DOHH2 (cell line): Measurements from ENCODE around the gene DBX1.

Experiments used
- H3F3A ChIP-seq: fragments of 200-600 bp; sonication (generic), shearing (Covaris generic); 2 replicates; pipeline ENCODE4 v1.6.0; 2016; ENCODE audit warnings: antibody characterized with exemption, mild to moderate bottlenecking; ENCODE audit not compliant: control insufficient read depth, insufficient read depth
- H3K27ac ChIP-seq: fragments of 200-600 bp; sonication (generic); 2 replicates; pipeline ENCODE4 v1.5.1; 2014; ENCODE audit warnings: low read depth, mild to moderate bottlenecking, low read length, moderate library complexity
- H3K27me3 ChIP-seq: fragments of 200-600 bp; sonication (generic); 2 replicates; pipeline ENCODE4 v1.6.1; 2014; ENCODE audit warnings: mild to moderate bottlenecking, low read length, mixed read lengths; ENCODE audit not compliant: control insufficient read depth
- H3K36me3 ChIP-seq: fragments of 200-600 bp; sonication (generic); 2 replicates; pipeline ENCODE4 v1.6.1; 2014; ENCODE audit warnings: mild to moderate bottlenecking, low read length, moderate library complexity, mixed read lengths; ENCODE audit not compliant: control insufficient read depth
- H3K4me1 ChIP-seq: fragments of 200-600 bp; sonication (generic); 2 replicates; pipeline ENCODE4 v1.6.1; 2014; ENCODE audit warnings: mild to moderate bottlenecking, low read length, mixed read lengths; ENCODE audit not compliant: control insufficient read depth
- H3K4me2 ChIP-seq: fragments of 200-600 bp; sonication (generic); 2 replicates; pipeline ENCODE4 v1.6.0; 2014; ENCODE audit warnings: mild to moderate bottlenecking, low read length, moderate library complexity
- H3K4me3 ChIP-seq: fragments of 200-600 bp; sonication (generic); 2 replicates; pipeline ENCODE4 v1.5.1; 2014; ENCODE audit warnings: mild to moderate bottlenecking, low read length, mixed read lengths
- H3K79me2 ChIP-seq: fragments of 200-600 bp; sonication (generic); 2 replicates; pipeline ENCODE4 v1.6.1; 2014; ENCODE audit warnings: mild to moderate bottlenecking, low read length, mixed read lengths; ENCODE audit not compliant: control insufficient read depth
- H3K9me2 ChIP-seq: fragments of 200-600 bp; sonication (generic); replicated peaks from 2 replicates; pipeline ENCODE4 v1.6.1; 2014; ENCODE audit warnings: mild to moderate bottlenecking, low read length, mixed read lengths; ENCODE audit not compliant: control insufficient read depth
- H3K9me3 ChIP-seq: fragments of 200-600 bp; sonication (generic); 2 replicates; pipeline ENCODE4 v1.6.1; 2014; ENCODE audit warnings: antibody characterized with exemption, low read length, mixed read lengths; ENCODE audit not compliant: control insufficient read depth, insufficient read depth
- H4K20me1 ChIP-seq: fragments of 200-600 bp; sonication (generic); 2 replicates; pipeline ENCODE4 v1.6.0; 2014; ENCODE audit warnings: low read depth, mild to moderate bottlenecking, antibody characterized with exemption, low read length, moderate library complexity; ENCODE audit not compliant: control insufficient read depth, insufficient read depth
- EZH2phosphoT487 ChIP-seq: fragments of 200-600 bp; sonication (generic); IDR thresholded peaks from 2 replicates; pipeline ENCODE4 v1.6.1; 2017; ENCODE audit warnings: borderline replicate concordance, mild to moderate bottlenecking, antibody characterized with exemption, low read length, moderate library complexity, mixed read lengths
- TF ChIP-seq, protein P1 (sequence below): fragments of 200-600 bp; sonication (generic); IDR thresholded peaks from one replicate; pipeline ENCODE4 v1.5.1; 2014; ENCODE audit warnings: antibody characterized with exemption, mild to moderate bottlenecking, low read depth, low read length; ENCODE audit not compliant: poor library complexity, severe bottlenecking

DBX1 gene

DNA sequence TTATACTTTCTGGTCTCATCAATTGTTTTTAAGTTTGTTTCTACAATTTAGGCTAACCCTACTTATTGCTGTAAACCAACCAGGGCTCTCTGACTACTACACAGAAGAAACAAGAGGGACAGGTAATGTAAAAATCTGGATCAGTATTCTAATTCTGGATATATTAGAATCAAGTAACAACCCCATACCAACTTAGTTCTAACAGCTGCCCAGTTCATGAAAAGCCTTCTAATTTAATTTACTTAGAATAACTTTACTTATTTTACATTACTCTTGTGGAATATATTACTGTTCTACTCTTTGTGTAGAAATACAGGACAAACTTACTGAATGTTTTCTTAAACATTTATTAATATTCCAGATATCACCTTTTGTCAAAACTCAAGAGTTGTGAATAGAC lies 45.5 kb upstream of the DBX1 start:
- H3K79me2 ChIP-seq, result no peaks in the 10 kb centered on the region
- H3K27me3 ChIP-seq, result peaks cover 3% of the 10 kb centered on the region; the same call in 1 of the 2 replicates
- H3K9me2 ChIP-seq, result no peaks in the 10 kb centered on the region
- no peaks in the 10 kb centered on the region for H3K9me3 ChIP-seq
- H3K4me3 ChIP-seq, result no peak overlapping the region
- H3K27ac ChIP-seq, result no peak overlapping the region
- no peak overlapping the region for H3K4me2 ChIP-seq
- no peaks in the 10 kb centered on the region for H3F3A ChIP-seq
- no peaks in the 10 kb centered on the region for H3K4me1 ChIP-seq
- TF ChIP-seq EZH2phosphoT487, result no peak
- TF ChIP-seq, protein P1, sequence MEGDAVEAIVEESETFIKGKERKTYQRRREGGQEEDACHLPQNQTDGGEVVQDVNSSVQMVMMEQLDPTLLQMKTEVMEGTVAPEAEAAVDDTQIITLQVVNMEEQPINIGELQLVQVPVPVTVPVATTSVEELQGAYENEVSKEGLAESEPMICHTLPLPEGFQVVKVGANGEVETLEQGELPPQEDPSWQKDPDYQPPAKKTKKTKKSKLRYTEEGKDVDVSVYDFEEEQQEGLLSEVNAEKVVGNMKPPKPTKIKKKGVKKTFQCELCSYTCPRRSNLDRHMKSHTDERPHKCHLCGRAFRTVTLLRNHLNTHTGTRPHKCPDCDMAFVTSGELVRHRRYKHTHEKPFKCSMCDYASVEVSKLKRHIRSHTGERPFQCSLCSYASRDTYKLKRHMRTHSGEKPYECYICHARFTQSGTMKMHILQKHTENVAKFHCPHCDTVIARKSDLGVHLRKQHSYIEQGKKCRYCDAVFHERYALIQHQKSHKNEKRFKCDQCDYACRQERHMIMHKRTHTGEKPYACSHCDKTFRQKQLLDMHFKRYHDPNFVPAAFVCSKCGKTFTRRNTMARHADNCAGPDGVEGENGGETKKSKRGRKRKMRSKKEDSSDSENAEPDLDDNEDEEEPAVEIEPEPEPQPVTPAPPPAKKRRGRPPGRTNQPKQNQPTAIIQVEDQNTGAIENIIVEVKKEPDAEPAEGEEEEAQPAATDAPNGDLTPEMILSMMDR, result no peak
- no peaks in the 10 kb centered on the region for H3K36me3 ChIP-seq
- no peaks in the 10 kb centered on the region for H4K20me1 ChIP-seq

DNA sequence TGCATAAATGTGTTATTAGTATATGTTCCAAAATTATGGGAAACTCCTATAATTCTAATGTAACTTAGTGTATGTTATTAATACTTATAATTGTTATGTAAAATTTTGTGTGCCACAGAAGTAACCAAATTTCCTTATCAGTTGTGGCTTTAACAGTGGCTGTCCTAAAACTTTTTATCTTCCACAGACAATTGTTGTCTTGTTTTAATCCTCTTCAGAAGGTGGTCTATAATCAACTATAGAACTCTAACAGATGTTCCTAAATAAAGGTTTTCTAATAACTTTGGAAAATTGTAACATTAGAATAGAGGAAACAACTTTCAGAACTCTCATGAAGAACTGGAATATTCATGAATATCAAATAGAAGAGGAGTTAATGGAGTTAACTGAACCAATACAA lies 44.4 kb upstream of the DBX1 start:
- Histone ChIP-seq H3K4me2 (no peak overlapping the region), H3K79me2 (no peaks in the 10 kb centered on the region), H3F3A (no peaks in the 10 kb centered on the region), H3K27me3 (peaks cover 3% of the 10 kb centered on the region; the same call in 1 of the 2 replicates), H3K4me3 (no peak overlapping the region), H3K9me3 (no peaks in the 10 kb centered on the region), H3K9me2 (no peaks in the 10 kb centered on the region), H3K36me3 (no peaks in the 10 kb centered on the region), H4K20me1 (no peaks in the 10 kb centered on the region), H3K27ac (no peak overlapping the region), H3K4me1 (no peaks in the 10 kb centered on the region)
- no peak for TF ChIP-seq EZH2phosphoT487
- TF ChIP-seq, protein P1, result no peak

DNA sequence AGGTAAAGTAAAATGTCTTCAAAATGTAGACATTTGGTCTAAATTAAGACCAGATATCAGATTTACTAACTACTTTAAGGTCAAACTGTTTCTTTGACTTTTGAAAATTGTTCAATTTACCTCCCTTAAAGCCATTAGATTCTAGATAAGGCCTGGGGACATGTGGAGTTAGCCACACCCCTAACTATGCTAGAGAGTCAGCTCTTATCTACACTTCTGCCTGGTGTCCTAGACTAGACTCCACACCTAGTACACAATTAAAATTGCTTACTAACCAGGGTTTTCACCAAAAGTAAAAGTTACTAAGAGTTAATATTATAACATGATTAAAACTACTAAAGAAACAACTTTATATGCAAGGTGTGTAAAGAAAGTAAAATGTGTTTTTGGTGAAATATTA lies 43.6 kb upstream of the DBX1 start:
- H3K4me1 ChIP-seq, result no peaks in the 10 kb centered on the region
- peaks cover 3% of the 10 kb centered on the region; the same call in 1 of the 2 replicates for H3K27me3 ChIP-seq

More for the DNA sequence above, 43.6 kb upstream of the DBX1 start:
- H3K9me2 ChIP-seq, result no peaks in the 10 kb centered on the region
- no peak overlapping the region for H3K27ac ChIP-seq
- no peaks in the 10 kb centered on the region for H3K9me3 ChIP-seq
- no peak overlapping the region for H3K4me3 ChIP-seq
- no peak overlapping the region for H3K4me2 ChIP-seq
- H3K79me2 ChIP-seq, result no peaks in the 10 kb centered on the region
- H3K36me3 ChIP-seq, result no peaks in the 10 kb centered on the region
- TF ChIP-seq, protein P1, result no peak
- no peak for TF ChIP-seq EZH2phosphoT487
- H3F3A ChIP-seq, result no peaks in the 10 kb centered on the region
- H4K20me1 ChIP-seq, result no peaks in the 10 kb centered on the region
